Astrocyte of the spinal cord (primary cell): ENCODE measurements around the gene POLR3E.

Experiments used
- DNase-seq: peaks from one replicate; pipeline ENCODE4 v3.0.0; 2011; ENCODE audit warnings: low read depth, low spot score
- H3K4me3 ChIP-seq: 2 replicates; pipeline ENCODE4 v1.5.1; 2011; ENCODE audit warnings: low read depth, mild to moderate bottlenecking, low read length, moderate library complexity
- CTCF ChIP-seq: IDR thresholded peaks from 2 replicates; pipeline ENCODE4 v1.5.1; 2012; ENCODE audit warnings: low read depth, mild to moderate bottlenecking, low read length, inconsistent platforms
- in situ Hi-C: cut with HindIII; loops from 2 replicates; pipeline ENCODE4 v1.10.0; 2017; ENCODE audit warnings: low sequenced_read_pairs

Gene POLR3E

GRCh38 chr16:22291020-22291419 is 6.2 kb upstream of the POLR3E start:
- no peak for TF ChIP-seq CTCF
- DNase-seq = no peak
- H3K4me3 ChIP-seq = no peak overlapping the region
- in situ Hi-C loops = no loop called here

- no peak for TF ChIP-seq CTCF
- DNase-seq = peak; percentile 35
- no peak overlapping the region for H3K4me3 ChIP-seq
- in situ Hi-C loops = no loop called here
Measured at GRCh38 chr16:22291860-22292318, 5.3 kb upstream of the POLR3E start.

- no peak for DNase-seq
- TF ChIP-seq CTCF = no peak
- in situ Hi-C loops = no loop called here
- H3K4me3 ChIP-seq = no peak overlapping the region
Measured at GRCh38 chr16:22292320-22292719, 4.9 kb upstream of the POLR3E start.

GRCh38 chr16:22293137-22294106 is 3.8 kb upstream of the POLR3E start:
- H3K4me3 ChIP-seq = no peak overlapping the region
- no peak for TF ChIP-seq CTCF
- DNase-seq = no peak
- in situ Hi-C loops = no loop called here

GRCh38 chr16:22296225-22297113 is 740 bp upstream of the POLR3E start:
- peak; percentile 24 for DNase-seq
- no peak for TF ChIP-seq CTCF
- H3K4me3 ChIP-seq = peak overlapping the region; percentile 74
- in situ Hi-C loops = no loop called here
